DMS79 (cell line): Measurements from ENCODE around the gene SMAD3.

Experiments
- DNase-seq: peaks from one replicate; lab custom pipeline; 2025; lab: John Stamatoyannopoulos, UW

SMAD3 gene

DNA sequence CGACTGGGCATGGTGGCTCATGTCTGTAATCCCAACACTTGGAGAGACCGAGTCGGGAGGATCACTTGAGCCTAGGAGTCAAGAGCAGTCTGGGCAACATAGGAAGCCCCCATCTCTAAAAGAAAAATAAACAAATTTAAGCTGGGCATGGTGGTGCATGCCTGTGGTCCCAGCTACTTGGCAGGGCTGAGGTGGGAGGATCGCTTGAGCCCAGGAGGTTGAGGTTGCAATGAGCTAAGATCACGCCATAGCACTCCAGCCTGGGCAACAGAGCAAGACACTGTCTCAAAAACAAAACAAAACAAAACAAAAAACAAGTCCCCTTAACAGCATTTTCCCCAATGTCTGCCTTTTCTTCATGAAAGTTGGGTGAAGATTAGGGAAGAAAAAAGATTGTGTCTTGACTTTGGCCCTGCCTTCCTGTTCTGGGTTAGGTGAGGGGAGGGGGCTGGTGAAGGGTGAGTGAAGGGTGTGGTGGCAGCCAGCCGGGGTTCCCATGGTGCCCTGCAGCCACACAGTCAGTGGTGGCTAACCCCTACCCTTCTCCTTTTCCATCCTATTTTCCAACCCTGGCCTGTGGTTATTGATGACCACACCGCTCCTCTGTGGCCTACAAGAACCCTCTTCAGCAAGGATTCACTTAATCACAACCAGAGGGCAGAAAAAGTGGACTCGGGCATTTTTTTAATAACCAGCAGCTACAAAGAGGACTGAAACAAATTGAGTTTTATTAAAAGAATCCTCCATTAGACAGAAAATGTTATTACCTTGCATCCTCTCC, 28.4 kb upstream of the SMAD3 start:
- no peak for DNase-seq

DNA sequence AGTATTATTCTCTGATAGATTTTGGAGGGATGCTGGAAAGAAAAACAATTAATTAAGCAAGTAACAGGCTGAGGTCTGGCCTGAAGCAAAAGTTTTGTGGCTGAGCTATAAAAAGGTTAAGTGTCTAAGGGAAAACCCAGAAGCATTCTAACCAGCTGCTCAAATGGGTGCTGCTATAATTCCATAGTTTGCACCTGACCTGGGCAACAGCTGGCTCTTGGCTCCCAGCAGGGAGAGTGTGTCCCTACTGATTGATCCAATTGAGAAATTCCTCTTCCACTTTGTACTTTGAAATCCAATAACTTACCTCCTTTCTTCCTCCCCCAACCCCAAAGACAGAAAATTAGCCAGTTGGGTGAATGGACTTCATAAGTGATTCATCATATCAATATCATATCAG, 27.7 kb upstream of the SMAD3 start:
- DNase-seq: no peak

DNA sequence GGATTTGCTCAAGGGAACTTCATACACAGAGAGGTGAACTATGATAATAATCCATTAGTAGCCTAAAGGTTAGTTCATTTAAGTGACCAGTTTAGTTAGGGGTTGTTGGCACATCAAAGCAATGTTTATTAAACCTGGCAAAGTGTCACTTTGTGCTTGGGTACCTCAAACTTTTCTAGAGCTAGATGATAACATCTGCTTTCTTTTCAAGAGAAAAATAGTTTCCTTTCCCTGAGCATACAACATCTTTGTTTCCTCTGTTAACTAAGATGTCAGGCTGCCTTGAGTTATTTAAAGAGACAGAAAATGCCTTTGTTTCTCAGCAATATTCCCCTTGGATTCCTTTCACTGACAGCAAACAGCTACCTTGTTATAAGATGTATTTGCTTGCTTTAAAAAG, 26.7 kb upstream of the SMAD3 start:
- no peak for DNase-seq

DNA sequence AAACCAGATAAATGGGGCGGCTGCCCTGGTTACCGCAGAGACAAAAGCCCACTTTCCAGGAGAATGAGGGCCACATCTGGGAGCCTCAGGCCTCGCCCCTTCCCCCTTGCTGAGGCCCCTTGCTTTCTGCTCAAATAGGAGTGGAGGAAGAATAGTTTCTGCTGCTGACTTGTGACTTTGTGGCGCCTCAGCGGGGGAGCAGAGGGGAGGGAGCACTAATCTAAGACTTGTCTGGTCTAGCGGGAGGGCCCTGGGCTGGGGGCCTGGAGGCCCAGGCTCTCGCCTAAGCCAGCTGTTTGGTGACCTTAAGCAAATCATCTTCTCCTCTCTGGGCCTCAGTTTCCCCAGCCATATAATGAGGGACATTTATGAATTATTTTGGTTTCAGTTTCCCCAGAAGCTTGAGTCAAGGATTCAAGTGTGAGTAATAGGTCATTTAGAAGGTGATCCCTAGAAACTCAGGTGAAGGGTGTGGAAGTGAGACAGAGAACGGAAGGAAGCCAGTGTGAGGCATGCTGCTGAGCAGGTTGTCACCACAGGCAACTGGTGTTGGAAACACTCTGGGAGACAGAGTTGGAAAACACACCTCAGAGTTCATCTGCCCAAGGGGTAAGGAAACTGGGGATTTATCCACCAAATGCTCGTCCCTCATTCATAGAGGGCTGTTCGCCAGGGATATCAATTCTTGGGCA, 25.9 kb upstream of the SMAD3 start:
- no peak for DNase-seq

DNA sequence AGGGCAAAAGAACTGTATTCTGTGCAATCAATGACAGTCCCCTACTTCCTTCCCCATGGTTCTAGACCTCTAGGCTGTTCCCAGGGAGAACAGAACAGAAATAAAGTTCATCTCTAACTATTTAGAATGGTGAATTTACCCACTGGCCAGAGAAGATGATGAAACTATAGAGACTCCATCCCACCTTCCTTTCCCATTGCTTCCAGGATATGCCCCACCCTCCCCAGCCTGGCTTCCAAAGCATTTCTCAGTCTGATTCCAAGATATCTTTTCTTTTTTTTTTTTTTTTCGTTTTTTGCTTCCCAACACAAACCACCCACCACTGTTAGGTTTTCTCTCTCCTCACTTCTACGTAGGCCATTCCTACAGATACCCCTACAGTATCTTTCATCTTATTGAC, 25.1 kb upstream of the SMAD3 start:
- no peak for DNase-seq

DNA sequence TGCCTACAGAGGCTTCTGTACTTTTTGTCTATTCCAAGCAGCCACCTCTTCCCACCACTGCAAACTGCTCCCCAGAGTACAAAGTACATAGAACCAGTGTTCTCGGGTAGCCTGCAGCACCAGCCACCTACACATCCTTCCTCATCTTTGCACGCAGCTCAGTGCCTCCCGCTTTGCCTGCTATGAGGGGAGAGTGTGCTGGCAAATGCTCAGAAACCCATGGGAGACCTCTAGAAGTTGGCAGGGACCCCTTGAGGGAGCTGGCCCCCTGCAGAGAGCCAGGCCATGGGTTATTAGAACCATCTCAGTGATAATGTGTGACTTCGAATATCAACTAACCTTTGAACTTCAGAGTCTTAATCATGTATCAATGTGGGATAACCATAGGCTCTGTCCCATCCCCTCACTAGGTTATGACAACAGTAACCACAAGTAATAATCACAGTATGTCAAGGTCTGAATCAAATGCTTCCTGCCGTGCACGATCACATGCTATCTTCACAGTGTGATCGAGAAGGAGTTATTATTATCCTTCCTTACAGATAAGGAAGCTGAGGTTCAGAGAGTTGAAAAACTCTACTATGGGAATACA, 22.8 kb upstream of the SMAD3 start:
- no peak for DNase-seq

DNA sequence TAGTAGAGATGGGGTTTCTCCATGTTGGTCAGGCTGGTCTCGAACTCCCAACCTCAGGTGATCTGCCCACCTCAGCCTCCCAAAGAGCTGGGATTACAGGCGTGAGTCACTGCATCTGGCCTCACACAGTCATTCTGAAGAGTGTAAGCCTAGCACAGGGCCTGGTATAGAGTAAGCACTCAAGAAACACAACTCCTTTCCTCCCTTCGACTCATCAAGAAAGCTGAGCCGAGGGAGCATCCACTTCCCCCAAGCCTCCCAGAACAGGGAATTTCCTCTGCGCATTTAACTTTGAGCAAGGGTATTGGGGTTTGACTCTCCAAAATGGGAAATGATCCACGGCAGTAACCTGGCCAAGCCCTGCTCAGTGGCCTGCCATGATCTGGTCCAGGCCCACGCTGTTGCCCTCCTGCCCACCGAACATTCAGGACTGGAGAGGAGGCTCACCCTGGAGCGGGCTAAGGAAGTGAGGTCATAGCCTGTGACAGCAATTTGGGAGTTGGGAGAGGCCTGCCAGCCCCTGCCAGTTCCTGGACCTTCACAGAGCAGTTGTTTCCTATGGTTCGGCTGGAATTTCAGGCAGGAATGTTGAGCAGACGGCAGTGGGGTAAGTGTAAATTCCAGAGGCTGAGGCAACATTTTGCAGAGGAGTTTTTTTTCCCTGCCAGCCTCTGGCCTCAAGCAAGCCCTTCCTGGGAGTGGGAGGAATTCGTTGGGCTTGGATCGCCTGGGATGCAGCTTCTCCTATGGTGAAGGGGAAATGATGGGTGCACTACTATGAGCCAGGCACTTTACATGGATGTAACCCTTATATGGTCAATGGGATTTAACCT, 21.2 kb upstream of the SMAD3 start:
- DNase-seq: no peak

DNA sequence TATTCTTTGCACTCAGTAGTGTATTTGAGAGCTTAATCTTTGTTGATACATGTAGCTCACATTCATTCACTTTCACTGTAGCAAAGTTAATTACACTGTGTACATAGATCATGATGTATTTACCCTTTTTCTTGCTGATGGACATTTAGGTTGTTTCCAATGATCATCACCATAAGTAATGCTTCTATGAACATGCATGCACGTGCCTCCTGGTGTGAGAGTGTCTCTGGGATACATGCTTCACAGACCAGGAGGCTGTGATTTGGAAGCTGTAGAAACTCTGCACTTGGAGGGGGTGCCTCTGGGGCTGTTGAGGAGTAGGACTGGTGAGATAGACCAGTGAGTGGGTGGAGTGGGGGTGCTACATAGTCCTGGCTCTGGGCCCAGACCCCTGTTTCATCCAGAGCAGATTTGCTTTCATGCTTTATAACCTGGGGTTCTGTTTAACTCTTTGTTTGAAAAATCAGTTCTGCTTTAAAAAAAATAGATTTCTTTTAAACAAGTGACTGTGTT, 18.2 kb upstream of the SMAD3 start:
- no peak for DNase-seq

DNA sequence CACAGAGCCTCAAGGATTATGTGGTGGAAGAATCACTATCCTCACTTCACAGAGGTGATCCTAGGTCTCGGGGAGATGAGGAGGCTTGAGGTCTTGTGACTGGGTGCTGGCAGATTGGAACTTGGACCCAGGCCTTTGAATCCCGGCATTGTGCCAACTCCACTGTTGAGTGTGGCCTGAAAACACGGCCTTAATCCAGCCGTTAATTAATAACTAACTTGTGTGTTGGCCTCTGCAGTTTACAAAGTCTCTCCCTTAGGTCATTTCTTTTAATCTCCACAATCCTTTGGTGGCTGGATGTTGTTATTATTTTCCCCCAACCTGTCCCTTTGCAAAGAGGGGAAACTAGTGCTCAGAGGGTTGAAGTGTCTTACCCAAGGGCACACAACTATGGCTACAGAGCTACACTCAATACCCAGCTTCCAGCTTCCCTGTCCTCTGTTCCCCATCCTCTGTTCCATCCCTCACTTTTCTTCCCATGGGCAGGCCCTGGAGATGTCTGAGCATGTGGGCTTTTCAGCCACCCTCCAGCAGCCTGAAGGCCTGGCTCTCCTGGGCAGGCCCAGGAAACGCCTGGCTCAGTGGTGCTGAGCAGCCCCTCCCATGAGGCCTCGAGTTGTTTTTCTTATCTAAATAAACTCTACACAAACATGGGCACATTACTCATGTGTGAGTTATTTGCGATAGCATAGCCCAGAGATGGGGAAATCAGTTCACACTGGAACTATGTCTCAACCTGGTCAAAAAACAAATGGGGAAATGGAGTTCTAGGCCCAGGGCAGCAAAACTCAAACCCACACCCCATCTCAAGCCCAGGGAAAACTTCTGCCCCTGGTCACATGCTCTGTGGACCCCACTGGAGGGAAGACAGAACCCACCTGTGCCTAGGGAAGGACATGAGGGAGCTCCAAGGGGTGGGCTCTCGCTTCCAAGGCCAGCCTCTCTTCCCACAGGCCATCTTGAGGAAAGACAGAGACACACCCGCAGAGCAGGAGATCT, 16.8 kb upstream of the SMAD3 start:
- no peak for DNase-seq

DNA sequence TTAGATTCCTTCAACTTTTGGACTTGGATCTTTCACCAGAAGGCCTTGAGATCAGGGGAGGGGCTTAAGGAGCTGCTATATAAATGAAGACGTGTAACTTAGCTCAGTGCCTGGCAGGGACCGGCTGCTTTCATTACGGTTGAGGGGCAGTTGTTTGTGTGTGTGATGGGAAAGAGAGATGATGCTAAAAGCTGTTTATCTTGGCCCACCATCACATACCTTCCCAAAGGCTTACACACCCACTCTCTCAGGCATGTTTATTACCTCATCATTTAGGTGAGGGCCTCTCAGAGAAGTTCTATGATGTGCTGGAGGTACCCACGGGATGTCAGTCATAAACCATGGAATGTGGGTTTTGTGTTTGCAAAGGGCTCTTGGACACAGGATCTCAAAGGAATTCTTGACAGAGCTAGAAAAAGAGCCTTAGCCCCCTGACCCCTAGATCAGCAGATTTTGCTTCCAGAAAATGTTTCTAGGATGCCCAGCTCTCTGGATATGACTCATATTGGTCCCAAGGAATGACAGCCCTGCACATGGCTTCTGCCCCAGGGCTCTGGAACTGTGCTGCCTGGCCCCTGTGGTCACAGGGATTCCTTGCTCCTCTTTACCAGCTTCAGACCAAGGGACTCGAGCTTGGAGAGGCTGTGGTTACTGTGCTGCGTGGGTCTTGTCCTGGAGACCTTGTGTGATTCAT, 15.9 kb upstream of the SMAD3 start:
- DNase-seq: no peak

DNA sequence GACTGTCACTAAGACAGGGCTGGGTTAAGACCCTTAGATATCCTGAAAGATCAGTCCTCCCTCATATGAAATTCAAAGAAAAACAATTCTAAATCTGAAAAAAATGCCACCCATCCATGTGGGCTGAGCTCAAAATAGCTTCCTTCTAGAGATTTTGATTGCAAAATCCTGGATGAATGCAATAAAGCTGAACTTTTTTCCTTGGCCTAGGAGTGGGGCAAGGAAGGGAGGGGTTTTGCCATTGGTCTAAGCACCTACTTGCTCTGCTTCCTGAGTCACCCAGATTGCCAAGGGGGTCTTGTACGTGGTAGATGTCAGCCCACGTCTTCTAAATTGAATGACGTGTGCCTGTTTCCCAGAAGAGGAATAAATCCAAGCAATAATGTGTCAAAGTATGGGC, 15.3 kb upstream of the SMAD3 start:
- no peak for DNase-seq

DNA sequence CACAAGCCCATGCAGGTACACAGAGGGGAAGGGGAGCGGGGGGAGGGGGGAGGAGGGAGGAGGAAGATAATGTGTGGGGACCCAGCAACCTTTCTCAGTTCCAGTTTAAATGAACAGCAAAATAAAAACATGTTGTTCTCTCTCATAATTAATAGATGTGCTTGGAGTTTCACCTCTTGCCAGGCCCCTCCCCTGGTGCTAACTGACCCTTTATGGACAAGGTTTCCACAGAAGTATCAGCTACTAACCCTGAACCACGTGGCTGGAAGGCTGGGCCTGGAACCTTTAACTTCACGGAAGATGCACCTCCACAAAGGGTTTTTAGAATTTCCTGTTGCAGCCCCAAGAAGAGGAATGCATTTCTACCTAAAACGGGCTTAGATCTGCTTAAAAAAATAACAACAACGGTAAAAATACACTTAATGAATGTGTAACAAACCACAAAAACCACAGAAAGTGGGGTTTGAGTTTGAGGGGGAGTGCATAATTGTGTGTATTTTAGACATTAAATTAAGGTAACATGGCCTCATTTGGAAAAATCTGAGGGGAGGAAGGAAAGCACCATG, 14.8 kb upstream of the SMAD3 start:
- no peak for DNase-seq

DNA sequence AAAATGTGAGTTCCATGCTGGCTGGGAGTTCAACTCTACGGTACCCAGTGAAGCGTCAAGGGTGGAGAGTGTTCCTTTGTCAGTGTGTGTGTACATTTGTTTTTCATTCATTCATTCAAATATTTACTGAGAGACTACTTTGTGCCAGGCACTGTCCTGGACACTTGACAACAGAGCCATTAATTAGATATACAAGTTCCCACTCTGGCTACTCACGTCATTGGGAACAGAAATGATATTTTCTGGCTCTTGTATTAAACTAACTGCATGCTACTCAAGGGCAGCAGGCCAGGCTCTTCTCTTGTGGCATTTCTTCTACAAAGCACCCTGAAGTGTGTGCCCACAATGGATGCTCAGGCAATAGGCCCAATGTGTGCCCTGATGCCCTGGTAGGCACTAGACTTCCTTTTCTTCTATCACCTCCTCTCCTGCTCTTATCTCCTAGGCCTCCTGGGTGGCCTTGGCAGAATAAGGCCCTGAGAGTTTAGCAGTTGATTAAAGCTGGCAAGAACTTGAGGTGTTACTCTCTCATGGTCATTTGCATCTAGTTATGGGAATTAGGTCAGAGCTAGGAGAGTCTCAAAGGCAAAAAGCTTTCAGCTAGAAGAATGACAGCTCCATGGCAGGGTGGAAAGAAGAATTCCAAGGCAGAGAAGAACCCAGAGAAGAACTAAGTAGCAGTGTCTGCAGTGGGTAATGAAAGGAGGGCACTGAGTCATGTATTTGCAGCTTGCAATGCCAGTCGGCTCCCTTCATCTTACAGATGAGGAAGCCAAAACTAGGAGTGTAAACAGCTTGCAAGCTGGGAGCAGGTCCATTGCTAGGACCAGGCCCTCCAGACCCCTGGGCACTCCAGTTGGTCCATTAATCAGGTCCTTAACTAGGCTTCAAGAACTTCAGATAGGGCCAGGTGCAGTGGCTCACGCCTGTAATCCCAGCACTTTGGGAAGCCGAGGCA, 14.0 kb upstream of the SMAD3 start:
- no peak for DNase-seq

DNA sequence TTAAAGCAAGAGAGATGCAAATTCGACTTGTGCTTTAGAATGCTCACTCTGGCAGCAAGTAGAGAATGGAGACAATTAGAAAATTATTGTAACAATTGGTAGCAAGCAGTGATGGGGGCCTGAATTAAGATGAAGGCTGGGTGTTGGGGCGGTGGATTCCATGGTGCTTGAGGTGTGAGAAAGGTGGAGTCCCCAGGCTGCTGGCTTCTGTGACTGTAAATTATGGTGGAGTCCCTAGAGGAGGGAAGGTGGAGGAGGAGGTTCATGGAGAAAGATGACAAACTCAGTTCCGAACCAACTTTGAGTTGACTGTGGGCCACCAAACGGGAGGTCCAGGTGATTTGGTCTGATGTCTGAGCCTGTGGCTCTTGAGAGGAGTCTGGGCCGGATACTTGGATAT, 10.7 kb upstream of the SMAD3 start:
- no peak for DNase-seq

DNA sequence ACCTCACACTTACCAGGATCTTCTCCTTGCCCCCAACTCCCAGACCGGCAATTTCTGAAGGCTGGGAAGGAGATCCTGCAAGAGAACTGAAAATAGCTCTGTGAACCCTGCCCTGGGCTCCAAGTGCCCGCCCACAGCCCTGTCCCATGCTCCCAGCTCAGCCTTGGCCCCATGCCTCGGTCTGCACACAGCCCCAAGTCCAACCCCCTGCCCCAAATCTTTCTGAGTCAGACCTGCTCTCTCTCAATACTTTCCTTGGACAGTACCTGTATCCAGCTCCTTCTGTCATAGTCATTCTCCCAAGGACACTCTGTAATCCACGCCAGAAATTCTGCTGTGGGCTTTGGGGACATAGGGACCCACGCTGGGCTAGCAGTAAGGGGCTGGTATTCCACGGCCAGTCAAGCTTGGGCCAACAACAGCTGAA, 6.3 kb upstream of the SMAD3 start:
- DNase-seq: no peak

DNA sequence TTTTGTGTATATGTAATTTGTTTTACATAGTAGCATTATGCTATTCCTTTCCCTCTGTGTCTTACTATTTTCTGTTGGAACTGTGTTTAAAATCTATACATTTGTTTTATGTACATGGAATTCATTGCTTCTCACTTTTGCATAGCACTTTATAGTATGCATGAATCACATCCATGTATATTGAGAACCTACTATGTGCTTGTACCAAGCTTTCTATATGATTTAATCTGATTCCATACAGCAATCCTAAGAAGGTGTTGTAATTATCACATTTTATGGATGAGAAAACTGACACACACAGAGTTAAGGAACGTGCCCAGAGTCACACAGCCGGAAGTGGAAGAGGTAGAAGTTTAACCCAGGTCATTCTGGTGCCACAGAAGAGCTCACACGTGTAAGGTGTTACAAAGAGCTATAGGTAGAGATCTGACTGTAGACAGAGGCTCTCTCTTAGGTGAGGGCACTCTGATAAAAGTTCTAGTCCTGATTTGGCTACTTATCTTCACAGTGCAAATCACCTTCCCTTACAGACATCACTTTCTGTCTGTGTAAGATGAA, 3.5 kb upstream of the SMAD3 start:
- no peak for DNase-seq

DNA sequence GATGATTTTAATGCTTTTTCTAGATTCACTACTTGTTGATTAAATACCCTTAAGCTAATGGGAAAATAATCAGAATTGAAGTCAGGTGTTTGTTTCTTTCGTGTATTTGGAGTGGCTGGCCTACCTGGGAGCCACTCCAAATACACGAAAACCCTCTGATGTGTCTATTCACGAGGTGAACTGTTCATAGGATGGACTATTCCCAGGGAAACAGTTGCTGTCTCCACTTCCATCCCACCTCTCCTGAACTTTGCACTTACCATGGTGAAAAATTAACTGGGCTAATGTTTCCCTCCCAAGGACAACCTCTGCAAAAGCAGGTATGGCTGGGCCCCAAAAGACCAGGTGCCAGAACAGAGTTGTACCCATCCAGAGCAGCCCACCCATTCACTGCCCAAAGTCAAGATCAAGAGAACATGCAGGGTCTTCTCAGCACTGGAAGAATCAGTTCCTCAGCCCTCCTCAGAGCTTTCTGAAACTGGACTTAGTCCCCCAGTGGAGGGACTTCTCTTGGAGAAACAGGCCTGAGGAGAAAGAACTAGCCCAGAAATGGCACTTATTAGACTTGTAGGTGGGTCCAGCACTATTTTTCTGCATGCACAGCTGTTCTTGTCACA, 2.9 kb upstream of the SMAD3 start:
- no peak for DNase-seq
